Hepatocyte (in vitro differentiated cells): ENCODE results near the gene POLA2. TPM values are rescaled to one million over a fixed set of nuclear protein-coding genes. Genes with fewer than 3 reads are reported as not detected.

ENCODE experiments used
- DNase-seq: peaks from one replicate; pipeline ENCODE4 v3.0.0-alpha.2; 2016; ENCODE audit warnings: low spot score
- H2AFZ ChIP-seq: fragments of 200-600 bp; sonication (generic); 2 replicates; pipeline ENCODE4 v1.6.0; 2016; ENCODE audit warnings: antibody characterized with exemption, mild to moderate bottlenecking
- H3K27ac ChIP-seq: fragments of 200-600 bp; sonication (generic); 2 replicates; pipeline ENCODE4 v1.5.1; 2016; ENCODE audit warnings: mild to moderate bottlenecking
- H3K27me3 ChIP-seq: fragments of 200-600 bp; sonication (generic); 2 replicates; pipeline ENCODE4 v1.6.1; 2016
- H3K36me3 ChIP-seq: fragments of 200-600 bp; sonication (generic); replicated peaks from 2 replicates; pipeline ENCODE4 v1.5.1; 2016; ENCODE audit warnings: low read depth; ENCODE audit not compliant: insufficient read depth
- H3K4me1 ChIP-seq: fragments of 200-600 bp; sonication (generic); 2 replicates; pipeline ENCODE4 v1.5.1; 2016; ENCODE audit warnings: mild to moderate bottlenecking, moderate library complexity; ENCODE audit not compliant: insufficient read depth
- H3K4me2 ChIP-seq: fragments of 200-600 bp; sonication (generic); 2 replicates; pipeline ENCODE4 v1.6.0; 2016
- H3K4me3 ChIP-seq: fragments of 200-600 bp; sonication (generic); 2 replicates; pipeline ENCODE4 v1.5.1; 2016; ENCODE audit warnings: mild to moderate bottlenecking
- H3K79me2 ChIP-seq: fragments of 200-600 bp; sonication (generic); 2 replicates; pipeline ENCODE4 v1.6.0; 2017; ENCODE audit warnings: mild to moderate bottlenecking
- H3K9me2 ChIP-seq: fragments of 200-600 bp; sonication (generic); replicated peaks from 2 replicates; pipeline ENCODE4 v1.6.0; 2017; ENCODE audit warnings: mild to moderate bottlenecking; ENCODE audit not compliant: insufficient read depth
- H3K9me3 ChIP-seq: fragments of 200-600 bp; sonication (generic); 2 replicates; pipeline ENCODE4 v1.5.1; 2016; ENCODE audit warnings: low read depth, mild to moderate bottlenecking
- H4K20me1 ChIP-seq: fragments of 200-600 bp; sonication (generic); 2 replicates; pipeline ENCODE4 v1.6.0; 2016; ENCODE audit warnings: mild to moderate bottlenecking; ENCODE audit not compliant: insufficient read depth, poor library complexity, severe bottlenecking
- CTCF ChIP-seq: fragments of 200-600 bp; sonication (generic); IDR thresholded peaks from 2 replicates; pipeline ENCODE4 v1.5.1; 2016; ENCODE audit warnings: antibody characterized with exemption, mild to moderate bottlenecking; ENCODE audit not compliant: poor library complexity
- EZH2 ChIP-seq: fragments of 200-600 bp; sonication (generic); IDR thresholded peaks from 2 replicates; pipeline ENCODE4 v1.6.1; 2016; ENCODE audit warnings: antibody characterized with exemption, mild to moderate bottlenecking, borderline replicate concordance
- EZH2phosphoT487 ChIP-seq: fragments of 200-600 bp; sonication (generic); IDR thresholded peaks from one replicate; pipeline ENCODE4 v1.6.1; 2018; ENCODE audit warnings: antibody characterized with exemption, mild to moderate bottlenecking, low read depth, moderate library complexity; ENCODE audit not compliant: unreplicated experiment, severe bottlenecking
- WGBS: methylation state at CpG from one replicate; pipeline ENCODE4 v1.1.6; 2016; ENCODE audit warnings: low lambda C conversion rate; ENCODE audit errors: missing lambda C conversion rate; 5-methylcytosine and 5-hydroxymethylcytosine counted together
- polyA plus RNA-seq: library from polyadenylated mRNA; unstranded; fragments of >200 nt; fragmentation: Nextera tagmentation; extraction: Ambion mirVana; gene quantifications from 2 replicates; pipeline ENCODE4 v1.2.1, GENCODE V29; 2016
- total RNA-seq: library from RNA; depleted of rRNA; stranded (reverse); fragments of >200 nt; gene quantifications from 2 replicates; pipeline ENCODE4 v1.2.3, GENCODE V29; 2014

The POLA2 gene
- total and polyA plus RNA-seq, 2 experiments from 2014 or later: 2.5 to 8.0 TPM

DNA sequence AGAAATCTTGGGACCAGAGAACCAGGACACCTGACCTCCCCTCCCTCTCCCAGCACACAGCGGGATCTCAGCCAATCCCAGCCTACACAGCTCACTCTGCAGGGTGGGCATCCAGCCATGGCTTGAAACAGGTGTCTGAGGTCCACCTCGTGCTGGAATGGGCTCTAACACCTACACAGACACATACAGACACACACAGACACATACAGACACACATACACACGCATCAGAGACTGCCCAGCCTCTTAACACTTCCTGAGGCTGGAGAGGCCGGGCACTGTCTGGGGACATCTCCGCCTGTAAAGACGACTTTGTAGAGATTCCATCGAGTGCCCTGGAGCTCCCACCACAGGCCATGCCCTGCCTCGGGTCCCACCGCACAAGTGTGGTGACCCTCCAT is 43.3 kb upstream of the POLA2 start:
- H4K20me1 ChIP-seq: no peaks in the 10 kb centered on the region
- H2AFZ ChIP-seq: no peak overlapping the region
- WGBS: 94% methylated on average over 9 of the region's 9 CpGs
- no peaks in the 10 kb centered on the region for H3K4me1 ChIP-seq
- H3K9me2 ChIP-seq: no peaks in the 10 kb centered on the region
- no peak for TF ChIP-seq EZH2
- TF ChIP-seq EZH2phosphoT487: no peak
- TF ChIP-seq CTCF: no peak
- no peak overlapping the region for H3K27ac ChIP-seq
- H3K4me2 ChIP-seq: no peak overlapping the region
- DNase-seq: no peak
- H3K4me3 ChIP-seq: no peak overlapping the region
- H3K27me3 ChIP-seq: no peaks in the 10 kb centered on the region
- no peaks in the 10 kb centered on the region for H3K9me3 ChIP-seq
- H3K36me3 ChIP-seq: no peaks in the 10 kb centered on the region
- no peaks in the 10 kb centered on the region for H3K79me2 ChIP-seq

- DNase-seq: no peak
Measured at GRCh38 chr11:65219930-65220213, 41.9 kb upstream of the POLA2 start.

GRCh38 chr11:65221026-65221425 is 40.7 kb upstream of the POLA2 start:
- no peaks in the 10 kb centered on the region for H3K9me3 ChIP-seq
- no peaks in the 10 kb centered on the region for H4K20me1 ChIP-seq
- H3K27me3 ChIP-seq: no peaks in the 10 kb centered on the region
- 95% methylated on average over 10 of the region's 10 CpGs for WGBS
- H3K4me3 ChIP-seq: no peak overlapping the region
- H3K9me2 ChIP-seq: no peaks in the 10 kb centered on the region
- H3K4me2 ChIP-seq: no peak overlapping the region
- TF ChIP-seq CTCF (no peak), EZH2phosphoT487 (no peak), EZH2 (no peak)
- peaks cover 15% of the 10 kb centered on the region for H3K4me1 ChIP-seq
- no peak for DNase-seq
- H3K27ac ChIP-seq: no peak overlapping the region
- H3K79me2 ChIP-seq: no peaks in the 10 kb centered on the region
- no peak overlapping the region for H2AFZ ChIP-seq
- no peaks in the 10 kb centered on the region for H3K36me3 ChIP-seq

More at GRCh38 chr11:65219930-65220213, 41.9 kb upstream of the POLA2 start:
- no peaks in the 10 kb centered on the region for H3K9me2 ChIP-seq
- 83% methylated on average over 3 of the region's 3 CpGs for WGBS
- no peak overlapping the region for H2AFZ ChIP-seq
- H4K20me1 ChIP-seq: no peaks in the 10 kb centered on the region
- H3K79me2 ChIP-seq: no peaks in the 10 kb centered on the region
- H3K4me1 ChIP-seq: peaks cover 6% of the 10 kb centered on the region
- H3K4me2 ChIP-seq: no peak overlapping the region
- no peaks in the 10 kb centered on the region for H3K9me3 ChIP-seq
- H3K27ac ChIP-seq: no peak overlapping the region
- no peak for TF ChIP-seq EZH2phosphoT487
- TF ChIP-seq CTCF: no peak
- TF ChIP-seq EZH2: no peak
- H3K4me3 ChIP-seq: no peak overlapping the region
- no peaks in the 10 kb centered on the region for H3K27me3 ChIP-seq
- no peaks in the 10 kb centered on the region for H3K36me3 ChIP-seq

DNA sequence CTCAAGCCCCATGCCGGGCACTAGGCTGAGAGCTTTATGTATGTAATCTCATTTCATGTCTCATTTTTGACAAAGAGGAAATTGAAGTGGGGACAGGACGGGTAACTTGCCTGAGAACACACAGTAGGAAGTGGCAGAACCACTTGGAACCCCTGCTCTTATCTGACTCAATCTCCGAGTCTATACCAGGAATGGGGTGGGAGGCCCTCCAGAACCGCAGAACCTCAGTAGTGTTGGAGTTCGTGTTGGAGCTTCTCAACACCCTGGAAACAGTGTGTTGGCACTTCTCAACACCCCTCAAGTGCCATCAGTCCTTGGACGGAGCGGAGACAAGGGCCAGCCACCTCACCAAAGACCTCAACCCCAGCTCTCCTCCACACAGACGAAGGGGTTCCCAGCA is 38.8 kb upstream of the POLA2 start:
- peaks cover 16% of the 10 kb centered on the region for H3K4me1 ChIP-seq
- H3K9me2 ChIP-seq: no peaks in the 10 kb centered on the region
- H3K9me3 ChIP-seq: no peaks in the 10 kb centered on the region
- no peak overlapping the region for H3K4me2 ChIP-seq
- H3K27ac ChIP-seq: no peak overlapping the region
- no peaks in the 10 kb centered on the region for H3K79me2 ChIP-seq
- DNase-seq: no peak
- H3K4me3 ChIP-seq: no peak overlapping the region
- TF ChIP-seq CTCF (no peak), EZH2 (no peak), EZH2phosphoT487 (no peak)
- no peaks in the 10 kb centered on the region for H3K36me3 ChIP-seq
- H3K27me3 ChIP-seq: no peaks in the 10 kb centered on the region
- H4K20me1 ChIP-seq: no peaks in the 10 kb centered on the region
- no peak overlapping the region for H2AFZ ChIP-seq
- WGBS: 85% methylated on average over 8 of the region's 8 CpGs
